ENCODE measurements around the gene TATDN2. TPM values are rescaled to one million over a fixed set of nuclear protein-coding genes. Genes with fewer than 3 reads are reported as not detected.

TATDN2 gene, protein sequence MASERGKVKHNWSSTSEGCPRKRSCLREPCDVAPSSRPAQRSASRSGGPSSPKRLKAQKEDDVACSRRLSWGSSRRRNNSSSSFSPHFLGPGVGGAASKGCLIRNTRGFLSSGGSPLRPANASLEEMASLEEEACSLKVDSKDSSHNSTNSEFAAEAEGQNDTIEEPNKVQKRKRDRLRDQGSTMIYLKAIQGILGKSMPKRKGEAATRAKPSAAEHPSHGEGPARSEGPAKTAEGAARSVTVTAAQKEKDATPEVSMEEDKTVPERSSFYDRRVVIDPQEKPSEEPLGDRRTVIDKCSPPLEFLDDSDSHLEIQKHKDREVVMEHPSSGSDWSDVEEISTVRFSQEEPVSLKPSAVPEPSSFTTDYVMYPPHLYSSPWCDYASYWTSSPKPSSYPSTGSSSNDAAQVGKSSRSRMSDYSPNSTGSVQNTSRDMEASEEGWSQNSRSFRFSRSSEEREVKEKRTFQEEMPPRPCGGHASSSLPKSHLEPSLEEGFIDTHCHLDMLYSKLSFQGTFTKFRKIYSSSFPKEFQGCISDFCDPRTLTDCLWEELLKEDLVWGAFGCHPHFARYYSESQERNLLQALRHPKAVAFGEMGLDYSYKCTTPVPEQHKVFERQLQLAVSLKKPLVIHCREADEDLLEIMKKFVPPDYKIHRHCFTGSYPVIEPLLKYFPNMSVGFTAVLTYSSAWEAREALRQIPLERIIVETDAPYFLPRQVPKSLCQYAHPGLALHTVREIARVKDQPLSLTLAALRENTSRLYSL
- 90.6 and 95.6 TPM in 2 replicates for total RNA-seq

DNA sequence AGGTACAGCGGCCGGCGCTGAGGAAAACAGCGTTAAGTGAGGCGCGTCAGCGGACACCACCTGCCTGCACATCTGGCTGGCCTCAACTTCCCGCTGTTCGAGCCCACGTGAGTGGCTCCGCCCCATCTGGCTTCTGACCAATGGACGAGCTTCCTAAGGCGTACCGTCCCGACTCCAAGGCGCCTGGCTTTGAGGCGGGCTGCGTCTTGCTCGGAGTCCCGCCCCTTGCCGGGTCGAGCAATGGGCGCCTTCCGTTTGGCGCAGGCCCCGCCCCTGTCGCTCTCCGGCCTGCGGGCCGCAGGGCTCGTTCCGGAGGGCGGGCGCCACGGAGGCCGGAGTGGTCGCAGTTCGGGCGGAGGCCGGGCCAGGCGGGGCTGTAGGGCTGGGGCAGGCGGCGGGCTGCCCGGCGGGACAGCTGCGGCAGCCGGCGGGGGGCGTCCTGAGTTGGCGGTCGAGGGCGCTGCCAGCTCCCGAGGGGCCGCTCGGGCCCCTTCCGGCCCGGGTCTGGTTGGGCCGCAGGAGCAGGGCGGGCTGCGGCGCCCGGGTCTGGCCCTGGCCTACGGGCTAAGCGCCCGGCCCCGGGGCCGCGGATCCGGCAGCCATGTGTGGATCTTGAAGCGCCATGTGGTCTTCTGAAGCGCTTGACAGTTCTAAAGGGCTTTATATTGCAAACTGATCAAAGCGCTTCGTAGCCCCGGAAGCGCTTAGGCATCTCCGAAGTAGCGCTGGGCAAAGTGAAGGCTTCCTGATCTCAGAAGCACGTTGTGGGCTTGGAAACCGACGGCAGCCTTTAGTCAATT lies at the start of gene TATDN2:
TATDN2 (plus strand) TSS at position 276 of the 800 bp plus-strand sequence. CDS start 742 bp downstream, outside the sequence.
- intact Hi-C loops (cut with micrococcal nuclease), result loop anchor here (1.0 to 2.0 kb wide), 19 partner anchors 16 to 852 kb away; partner anchors contain the start of genes BRK1, BRPF1, CRELD1 and FANCD2

DNA sequence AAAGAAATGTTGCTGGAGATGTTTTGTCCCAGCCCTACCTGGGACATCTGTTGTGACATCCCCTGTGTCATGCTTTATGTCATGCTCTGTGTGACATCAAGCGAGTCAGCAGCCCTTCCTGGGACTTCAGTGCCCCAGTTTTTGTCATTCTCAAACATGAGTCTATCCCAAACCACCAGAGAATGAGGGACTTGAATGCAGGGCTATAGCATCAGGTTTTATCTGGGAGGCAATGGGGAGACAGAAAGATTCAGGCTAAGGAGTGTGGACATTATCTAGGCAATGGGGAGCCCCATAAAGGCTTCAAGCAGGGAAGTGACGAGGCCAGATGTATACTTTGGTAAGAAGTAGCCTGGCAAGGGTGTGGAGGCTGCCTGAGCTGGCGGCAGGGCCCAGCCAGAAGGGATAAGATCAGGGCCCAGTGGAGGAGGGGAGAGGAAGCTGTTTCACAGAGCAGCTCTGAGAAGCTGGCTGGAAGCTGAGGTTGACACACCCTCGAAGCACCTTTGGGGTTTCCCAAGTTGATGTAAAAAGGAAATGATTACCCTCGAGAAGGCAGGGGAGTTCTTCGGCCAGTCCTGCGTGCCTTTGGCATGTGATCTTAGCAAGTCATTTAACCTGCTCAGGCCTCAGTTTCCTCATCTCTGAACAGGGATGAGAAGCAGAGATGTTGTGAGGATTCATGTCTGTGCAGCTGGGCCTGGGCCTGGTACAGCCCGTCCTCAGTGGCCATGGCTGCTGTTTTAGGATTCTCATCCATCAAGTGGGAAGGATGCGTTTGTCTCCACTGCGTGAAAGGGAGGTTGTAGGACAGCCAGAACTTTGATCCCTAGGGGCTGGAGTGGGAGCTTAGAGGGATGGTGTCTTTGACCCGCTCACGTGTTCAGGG lies 49.3 kb upstream of the TATDN2 start:
- intact Hi-C loops (cut with micrococcal nuclease), result loop anchor here (1.0 to 2.0 kb wide), 5 partner anchors 10 to 58 kb away; partner anchors contain the start of genes IRAK2 and VHL

DNA sequence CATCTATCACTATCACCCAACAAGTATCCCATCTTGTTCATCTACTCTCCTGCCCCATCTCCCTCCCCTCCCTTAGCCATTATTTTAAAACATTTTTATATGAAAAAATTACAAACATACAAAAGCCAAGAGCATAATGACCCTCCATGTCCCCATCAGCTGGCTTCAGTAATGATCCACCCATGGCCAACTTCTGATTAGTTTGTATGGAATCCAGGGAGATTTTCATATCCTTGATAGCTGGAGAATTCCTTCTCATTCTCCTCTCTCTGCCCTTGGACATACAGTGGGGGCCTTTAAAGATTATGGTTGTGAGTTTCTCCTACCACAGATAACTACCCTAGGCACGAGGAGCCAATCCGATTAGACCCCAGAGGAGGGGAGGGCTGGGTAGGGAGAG lies 43.3 kb upstream of the TATDN2 start:
- intact Hi-C loops (cut with micrococcal nuclease), result no loop called here

DNA sequence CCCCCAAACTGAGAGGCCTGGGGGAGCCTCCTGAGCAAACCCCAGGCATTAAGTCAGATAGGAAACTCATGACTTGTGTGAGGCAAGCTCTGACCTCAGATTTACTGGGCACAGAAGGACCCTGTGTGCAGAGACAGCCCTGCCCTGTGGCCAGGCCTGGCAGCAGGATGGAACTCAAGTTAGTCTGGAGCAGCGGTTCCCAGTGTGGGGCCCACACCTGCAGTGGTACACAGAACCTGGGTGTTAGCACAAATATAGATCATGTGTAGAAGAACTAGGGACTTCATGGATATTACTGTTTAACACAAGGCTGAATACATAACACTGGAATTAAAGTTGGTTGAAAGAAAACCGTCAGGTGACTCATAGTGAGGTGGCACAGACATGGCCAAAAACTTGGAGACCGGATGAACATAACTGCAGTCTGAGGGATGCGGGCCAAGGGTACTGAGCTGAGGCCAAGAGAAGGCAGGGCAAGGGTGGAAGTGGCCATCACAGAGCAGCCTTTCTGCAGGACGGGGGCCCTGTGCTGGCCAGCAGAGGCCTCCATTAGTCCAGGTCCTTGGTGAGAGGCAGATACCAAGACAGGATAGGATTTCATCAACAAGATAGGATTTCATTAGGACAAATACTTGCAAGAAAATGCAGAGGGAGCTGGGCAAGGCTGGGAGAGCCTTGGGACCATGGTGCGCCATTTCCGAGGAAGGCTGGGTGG lies 42.7 kb upstream of the TATDN2 start:
- intact Hi-C loops (cut with micrococcal nuclease), result no loop called here

DNA sequence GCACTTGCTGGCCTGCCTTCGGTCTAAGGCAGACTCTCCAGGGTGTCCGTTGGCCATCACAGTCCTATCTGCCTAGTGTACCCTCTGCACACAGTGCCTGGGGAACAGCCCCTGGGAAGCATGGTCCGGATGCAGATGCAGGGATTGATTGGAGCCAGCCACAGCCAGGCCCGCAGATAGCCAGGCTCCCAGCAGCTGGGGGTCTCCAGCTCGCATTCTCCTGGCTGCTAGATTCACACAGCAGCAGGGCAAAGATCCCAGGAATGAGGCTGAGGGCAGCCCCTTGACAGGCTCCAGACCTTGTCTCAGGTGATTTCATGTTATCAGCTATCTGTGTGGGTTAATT lies 42.1 kb upstream of the TATDN2 start:
- intact Hi-C loops (cut with micrococcal nuclease), result no loop called here

DNA sequence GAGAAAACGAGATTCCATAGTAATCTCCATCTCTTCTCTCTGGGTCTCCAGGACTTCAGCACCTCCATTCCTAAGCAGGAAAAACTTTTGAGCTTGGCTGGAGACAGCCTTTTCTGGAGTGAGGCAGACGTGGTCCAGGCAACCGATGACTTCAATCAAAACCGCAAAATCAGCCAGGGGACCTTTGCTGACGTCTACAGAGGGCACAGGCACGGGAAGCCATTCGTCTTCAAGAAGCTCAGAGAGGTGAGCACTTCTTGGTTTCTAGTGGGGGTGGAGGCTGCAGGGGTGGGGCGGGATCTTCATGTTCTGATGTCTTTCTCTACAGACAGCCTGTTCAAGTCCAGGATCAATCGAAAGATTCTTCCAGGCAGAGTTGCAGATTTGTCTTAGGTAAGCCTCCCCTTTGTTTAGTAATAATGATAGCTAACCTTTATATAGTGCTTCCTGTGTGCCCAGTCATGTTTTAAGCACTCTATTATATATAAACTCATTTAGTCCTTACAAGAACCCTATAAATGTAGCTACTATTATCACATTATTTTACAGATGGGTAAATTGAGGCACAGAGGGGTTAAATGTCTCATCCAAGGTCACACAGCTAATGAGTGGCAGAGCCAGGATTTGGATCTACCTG lies 35.0 kb upstream of the TATDN2 start:
- intact Hi-C loops (cut with micrococcal nuclease), result no loop called here

DNA sequence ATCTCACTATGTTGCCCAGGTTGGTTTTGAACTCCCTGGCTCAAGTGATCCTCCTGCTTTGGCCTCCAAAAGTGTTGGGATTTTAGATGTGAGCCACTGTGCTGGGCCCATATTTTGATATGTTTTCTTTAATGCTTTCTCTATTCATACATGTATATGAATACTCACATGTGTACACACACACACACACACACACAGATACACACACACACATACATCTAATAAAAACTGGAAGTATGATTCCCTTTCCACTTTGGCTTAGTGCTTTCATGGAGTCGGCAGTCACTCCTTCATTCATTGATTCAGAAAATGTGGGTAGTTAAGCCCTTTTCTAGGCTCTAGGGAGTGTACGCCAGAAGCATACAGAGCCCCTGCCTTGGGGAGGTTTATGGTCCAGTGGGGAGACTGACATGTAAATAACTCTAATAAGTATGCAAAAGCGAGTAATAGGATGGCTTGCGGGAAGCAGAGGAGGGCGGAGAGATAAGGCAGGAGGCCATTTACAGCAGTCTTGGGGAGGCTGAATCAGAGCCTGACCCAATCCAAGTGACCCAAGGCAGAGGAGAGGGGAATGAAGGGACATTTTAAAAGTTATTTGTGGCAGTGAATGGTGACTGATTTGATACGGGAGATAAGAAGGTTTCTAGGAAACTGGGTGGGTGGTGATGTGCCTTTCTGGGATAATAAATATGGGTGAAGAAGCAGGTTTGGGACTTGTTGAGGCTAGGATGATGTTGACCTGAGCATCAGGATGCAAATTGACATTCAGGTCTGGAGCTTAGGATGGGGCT lies 32.5 kb upstream of the TATDN2 start:
- intact Hi-C loops (cut with micrococcal nuclease), result no loop called here

DNA sequence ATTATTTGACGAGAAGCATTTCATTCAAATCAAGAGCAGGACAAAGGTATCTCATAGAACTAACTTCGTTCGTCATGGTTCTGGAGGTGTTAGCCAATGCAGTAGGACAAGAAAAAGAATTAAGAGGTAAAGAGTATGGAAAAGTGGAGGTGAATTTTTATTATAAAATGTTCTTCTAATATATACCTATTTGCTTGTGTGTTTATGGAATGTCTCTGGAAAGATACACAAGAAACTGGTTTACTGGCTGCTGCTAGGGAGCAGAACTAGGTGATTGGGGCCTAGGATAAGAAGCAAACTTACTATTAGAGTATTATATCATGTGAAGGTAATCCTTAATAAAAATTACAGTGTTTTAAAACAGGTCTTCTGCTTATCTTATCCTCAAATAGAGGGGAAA lies 30.9 kb upstream of the TATDN2 start:
- intact Hi-C loops (cut with micrococcal nuclease), result no loop called here

DNA sequence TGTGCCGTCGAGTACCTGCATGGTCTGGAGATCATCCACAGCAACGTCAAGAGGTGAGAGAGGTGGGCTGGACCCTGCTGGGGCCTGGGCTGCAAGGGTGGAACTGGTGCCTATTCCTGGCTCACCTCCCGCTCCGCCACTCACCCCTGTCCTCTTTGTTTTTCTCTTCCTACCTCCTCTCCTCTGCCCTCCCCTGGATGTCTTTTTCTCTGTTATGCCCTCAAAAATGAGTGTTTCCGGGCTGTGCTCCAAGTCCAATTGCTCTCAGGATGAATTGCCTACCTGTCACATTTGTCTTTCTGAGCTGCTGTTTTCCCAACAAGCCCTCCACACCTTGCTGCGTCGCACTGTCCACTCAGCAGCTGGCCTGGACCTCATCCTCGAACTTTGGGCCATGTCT lies 28.5 kb upstream of the TATDN2 start:
- intact Hi-C loops (cut with micrococcal nuclease), result no loop called here

DNA sequence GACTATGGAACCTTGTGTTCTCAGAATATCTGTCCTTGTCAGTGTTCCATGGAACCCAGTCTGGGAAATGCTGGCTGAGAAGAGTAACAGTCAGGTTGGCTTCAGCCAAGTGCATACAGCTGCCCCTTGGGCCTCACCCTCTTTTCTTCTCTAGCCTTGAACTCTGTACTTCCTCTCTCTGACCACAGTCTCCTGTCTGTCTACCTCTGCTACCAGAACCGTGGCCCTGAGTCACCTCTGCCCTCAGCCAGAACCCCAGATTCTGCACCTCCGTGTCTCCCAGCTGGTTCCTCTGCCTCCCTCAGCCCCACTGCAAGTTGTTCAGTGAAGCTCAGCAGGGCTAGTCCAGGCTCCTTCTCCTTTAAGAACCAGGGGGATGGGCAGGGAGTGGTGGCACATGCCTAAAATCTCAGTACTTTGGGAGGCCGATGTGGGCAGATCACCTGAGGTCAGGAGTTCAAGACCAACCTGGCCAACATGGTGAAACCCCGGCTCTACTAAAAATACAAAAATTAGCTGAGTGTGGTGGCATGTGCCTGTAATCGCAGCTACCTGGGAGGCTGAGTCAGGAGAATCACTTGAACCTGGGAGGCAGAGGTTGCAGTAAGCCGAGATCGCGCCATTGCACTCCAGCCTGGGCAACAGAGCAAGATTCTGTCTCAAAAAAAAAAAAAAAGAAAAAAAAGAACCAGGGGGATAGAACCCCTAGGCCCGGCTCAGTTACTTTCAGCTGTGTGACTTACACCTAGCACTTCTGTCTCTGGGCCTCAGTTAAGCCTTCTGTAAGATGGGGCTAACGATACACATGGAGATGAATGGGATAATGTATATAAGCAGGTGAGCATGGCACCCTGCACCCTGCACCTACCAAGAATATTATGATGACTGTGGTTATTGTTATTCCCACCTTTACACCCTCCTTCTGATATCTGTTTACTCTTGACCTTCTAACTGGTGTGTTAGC lies 24.3 kb upstream of the TATDN2 start:
- intact Hi-C loops (cut with micrococcal nuclease), result no loop called here

DNA sequence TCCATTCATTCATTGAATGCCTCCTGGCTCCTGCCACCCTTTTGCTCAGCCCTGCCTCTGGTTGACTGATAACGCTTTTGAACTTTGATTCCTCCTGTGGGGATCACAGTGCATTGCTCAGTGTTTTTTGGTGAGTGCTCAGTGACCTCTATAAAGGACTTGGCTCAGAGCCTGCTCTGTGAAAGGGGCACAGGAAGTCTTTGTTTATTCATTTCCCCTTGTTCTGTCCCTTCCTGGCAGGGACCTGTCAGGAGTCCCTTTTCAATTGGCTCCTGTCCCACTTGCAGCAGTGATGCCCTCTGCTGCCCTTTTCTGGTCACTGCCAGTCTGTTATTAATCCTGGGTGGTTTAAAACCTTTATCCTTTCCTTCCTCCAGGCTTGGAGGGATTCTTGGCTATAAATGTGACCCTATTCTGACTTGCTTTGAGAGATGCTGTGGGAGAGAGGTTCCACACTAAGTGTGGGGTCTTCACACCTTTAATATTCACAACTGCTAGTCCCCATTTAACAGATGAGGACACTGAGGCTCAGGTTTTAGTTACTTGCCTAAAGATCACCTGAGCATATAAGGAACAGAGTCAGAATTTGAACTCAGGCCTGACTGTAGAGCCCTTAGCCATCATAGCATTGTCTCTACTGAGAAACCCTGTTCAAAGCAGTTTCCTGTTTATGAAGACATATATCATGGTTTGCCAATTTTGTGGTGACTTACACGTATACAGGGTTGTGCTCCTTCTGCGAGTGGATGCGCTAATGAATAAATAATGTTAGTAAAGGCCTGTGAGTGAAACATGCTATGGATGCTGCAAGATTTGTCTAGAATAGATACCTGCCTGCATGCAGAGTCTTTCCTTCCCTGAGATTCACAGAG lies 23.2 kb upstream of the TATDN2 start:
- intact Hi-C loops (cut with micrococcal nuclease), result loop anchor here (1.0 kb wide), 10 partner anchors 22 to 199 kb away; partner anchors contain the start of genes BRK1, FANCD2, IRAK2 and TATDN2

DNA sequence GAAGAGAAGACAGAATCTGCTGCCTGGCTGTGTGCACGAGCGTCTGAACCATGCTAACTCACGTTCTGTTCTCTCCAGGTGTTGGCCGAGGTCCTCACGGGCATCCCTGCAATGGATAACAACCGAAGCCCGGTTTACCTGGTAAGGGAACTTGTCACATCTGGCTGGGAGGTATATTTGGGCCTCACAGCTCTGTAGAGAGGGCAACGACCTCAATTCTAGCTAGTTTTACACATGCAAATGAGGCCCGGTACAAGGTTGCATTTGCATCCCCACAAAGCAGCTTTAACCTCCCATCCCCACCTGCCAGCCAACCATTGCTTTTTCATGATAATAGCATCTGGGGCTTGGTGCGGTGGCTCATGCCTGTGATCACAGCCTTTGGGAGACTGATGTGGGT lies 22.0 kb upstream of the TATDN2 start:
- intact Hi-C loops (cut with micrococcal nuclease), result no loop called here

DNA sequence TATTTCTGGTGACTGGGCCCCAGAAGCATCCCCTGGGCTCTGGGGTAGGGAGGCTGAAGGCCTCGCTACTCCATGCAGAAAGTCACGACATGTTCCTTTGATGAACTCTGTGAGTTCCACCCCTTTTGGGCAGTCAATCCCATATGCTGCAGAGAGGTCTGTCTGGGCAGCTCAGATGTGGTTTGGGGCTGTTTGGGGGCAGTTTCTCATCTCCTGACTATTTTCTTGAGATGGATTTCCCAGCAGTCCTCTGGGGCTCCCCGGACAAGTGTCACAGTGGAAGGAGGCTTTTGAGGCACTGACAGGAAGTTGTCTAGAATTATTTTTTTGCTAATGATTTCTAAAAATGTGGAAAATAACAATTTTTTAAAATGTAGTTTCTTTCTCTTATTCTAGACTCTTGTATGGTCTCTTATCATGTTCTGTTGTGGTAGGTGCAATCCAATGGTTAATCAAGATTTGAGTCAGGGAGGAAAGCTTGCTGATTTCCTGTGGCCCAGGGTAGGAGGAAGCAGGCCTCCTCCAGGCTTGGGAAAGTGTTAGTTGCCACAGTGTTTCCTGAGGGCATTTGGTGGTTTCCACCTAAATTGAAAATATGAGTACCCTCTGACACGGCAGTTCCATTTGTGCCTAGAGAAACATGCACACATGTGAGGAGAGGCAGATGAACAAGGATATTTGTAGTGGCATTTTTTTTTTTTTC lies 19.9 kb upstream of the TATDN2 start:
- intact Hi-C loops (cut with micrococcal nuclease), result loop anchor here (1.0 kb wide), 1 partner anchor 14 kb away; no protein-coding TSS in a partner anchor

DNA sequence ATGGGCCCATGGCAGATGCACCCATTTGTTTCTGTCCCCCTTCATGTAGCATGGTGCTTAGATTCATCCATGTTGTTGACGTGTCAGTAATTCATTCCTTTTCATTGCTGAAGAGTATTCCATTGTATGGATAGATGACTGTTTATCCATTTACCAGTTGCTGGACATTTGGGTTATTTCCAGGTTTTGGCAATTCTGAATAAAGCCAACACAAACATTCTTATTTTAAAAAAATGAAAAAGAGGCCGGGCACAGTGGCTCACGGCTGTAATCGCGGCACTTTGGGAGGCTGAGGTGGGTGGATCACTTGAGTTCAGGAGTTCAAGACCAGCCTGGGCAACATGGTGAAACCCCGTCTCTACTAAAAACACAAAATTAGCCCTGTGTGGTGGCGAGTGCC lies 18.7 kb upstream of the TATDN2 start:
- intact Hi-C loops (cut with micrococcal nuclease), result no loop called here

DNA sequence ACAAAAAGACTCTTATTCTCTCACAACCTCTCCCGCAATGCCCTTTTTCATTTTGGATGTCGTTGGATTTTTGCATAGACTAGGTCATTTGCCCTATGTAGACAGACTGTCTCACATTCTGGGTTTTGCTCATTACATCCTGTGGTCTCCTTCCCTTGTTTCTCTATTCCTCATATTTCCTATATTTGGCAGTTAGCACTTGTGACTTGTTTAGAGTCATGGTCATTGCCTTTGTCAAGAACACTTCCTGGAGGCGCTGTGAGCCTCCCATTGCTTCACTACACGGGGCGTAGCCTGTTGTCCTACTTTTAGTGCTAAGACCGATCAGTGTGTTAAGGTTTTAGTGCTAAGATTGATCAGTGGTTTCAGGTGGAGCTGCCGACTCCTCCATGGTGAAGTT lies 16.1 kb upstream of the TATDN2 start:
- intact Hi-C loops (cut with micrococcal nuclease), result no loop called here

DNA sequence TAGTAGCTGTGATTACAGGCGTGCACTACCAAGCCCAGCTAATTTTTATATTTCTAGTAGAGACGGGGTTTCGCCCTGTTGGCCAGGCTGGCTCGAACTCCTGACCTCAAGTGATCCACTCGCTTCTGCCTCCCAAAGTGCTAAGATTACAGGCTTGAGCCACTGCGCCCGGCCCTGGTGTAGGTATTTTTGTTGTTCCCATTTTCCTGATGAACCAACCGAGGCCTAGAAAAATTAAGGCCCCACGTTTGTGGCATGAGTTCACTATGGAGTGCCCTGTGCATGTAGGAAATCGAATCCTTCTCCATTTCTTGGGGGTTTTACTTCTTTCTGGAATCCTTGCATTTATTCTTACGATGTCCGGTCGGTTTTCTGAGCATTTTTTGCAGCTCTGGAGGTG lies 14.3 kb upstream of the TATDN2 start:
- intact Hi-C loops (cut with micrococcal nuclease), result no loop called here
